ENCODE data around the gene CLASP1.
"Not testable (repeated sequence)": the region's sequence is repeated elsewhere in the genome, so short reads cannot be mapped to it uniquely, and the experiment has no call there.

The CLASP1 gene

GRCh38 chr2:121374412-121375075 is 274.7 kb downstream of the CLASP1 start:
- DNase-seq (ENCODE audit: low read depth in 2 of 2), result not testable (repeated sequence)

GRCh38 chr2:121372721-121373353 is 276.4 kb downstream of the CLASP1 start:
- no peak for DNase-seq (ENCODE audit: low read depth in 2 of 2)

- DNase-seq (ENCODE audit: low read depth in 2 of 2), result no peak
Observed at GRCh38 chr2:121372082-121372481, 277.2 kb downstream of the CLASP1 start.

DNA sequence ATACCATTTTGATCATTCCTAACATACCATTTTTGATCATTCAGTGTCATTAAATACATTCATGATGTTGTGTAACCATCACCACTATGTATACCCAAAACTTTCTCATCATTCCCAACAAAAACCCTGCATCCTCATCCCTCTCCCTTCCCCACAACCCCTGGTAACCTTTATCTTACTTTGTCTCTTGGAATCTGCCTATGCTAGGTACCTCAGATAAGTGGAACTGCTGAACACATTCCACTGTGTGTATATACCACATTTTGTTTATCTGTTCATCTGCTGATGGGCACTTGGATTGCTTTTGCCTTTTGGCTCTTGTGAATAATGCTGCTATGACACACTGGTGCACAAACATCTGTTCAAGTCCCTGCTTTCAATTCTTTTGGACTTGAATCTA is 280.4 kb downstream of the CLASP1 start:
- DNase-seq (ENCODE audit: low read depth in 2 of 2), result no peak

DNA sequence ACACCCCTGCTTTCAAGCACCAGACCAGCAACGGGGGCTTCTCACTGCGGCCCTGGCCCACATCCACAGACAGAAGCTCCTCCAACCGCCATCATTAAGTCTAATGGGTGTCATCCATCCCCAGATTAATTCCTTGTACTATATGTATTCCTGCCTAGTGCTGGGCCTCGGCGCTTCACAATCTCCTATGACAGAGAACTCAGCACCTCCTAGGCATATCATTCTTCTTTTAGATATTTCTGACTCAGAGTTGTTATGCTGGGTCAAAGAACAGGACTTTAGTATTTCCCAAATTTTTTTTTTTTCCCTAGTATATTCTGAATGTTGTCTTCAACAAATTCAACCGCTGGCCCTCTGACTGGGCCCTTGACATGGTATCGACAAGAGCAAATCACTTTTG is 281.1 kb downstream of the CLASP1 start:
- DNase-seq (ENCODE audit: low read depth in 2 of 2), result no peak

DNA sequence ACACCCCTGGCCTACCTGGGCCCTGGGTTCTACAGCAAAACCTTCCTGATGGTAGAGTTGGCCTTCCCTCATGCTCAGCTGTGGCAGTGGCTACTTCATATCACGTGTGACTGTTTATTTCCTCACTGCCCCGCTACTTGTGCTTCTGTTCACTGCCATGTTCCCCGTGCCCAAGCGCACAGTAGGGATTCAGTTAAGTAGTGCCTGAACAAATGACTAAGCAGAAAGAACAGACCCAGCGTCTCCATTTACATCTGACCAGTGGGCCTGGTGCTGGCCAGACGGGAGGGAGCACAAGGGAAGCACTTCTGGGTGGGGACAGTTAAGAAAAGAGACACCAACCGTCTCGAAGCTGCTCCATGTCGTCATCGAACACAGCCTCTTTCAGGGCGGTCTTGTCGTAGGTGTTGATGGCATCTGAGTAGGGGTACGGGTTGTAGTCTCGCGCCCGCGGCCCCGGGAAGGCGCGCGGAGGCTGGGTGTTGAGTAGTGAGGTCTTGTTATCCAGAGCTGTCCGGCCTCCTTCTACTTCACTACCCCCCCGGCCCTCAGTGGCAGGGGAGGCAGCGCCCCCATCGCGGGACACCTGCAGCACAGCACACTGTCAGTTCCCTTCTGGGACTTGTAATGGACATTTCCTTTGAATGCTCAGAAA is 281.9 kb downstream of the CLASP1 start:
- DNase-seq (ENCODE audit: low read depth in 2 of 2), result no peak

DNA sequence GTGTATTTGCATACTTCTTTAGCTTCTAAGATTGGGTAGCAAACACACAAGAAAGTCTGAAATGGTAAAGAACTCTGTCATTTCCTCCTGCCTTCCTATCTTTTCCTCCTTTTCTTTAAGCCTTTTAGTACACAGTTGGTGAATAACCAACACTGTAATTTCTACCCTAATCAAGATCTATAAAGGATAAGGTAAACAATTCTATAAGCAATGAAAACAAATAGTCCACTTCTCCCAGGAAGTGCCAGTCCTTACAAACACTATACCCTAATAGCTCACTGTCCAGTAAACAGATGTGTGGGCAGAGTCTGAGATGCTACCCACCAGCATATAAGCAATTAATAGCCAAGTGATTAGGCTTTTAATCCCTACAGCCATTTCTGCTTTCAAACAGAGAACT is 283.2 kb downstream of the CLASP1 start:
- DNase-seq (ENCODE audit: low read depth in 2 of 2), result no peak

DNA sequence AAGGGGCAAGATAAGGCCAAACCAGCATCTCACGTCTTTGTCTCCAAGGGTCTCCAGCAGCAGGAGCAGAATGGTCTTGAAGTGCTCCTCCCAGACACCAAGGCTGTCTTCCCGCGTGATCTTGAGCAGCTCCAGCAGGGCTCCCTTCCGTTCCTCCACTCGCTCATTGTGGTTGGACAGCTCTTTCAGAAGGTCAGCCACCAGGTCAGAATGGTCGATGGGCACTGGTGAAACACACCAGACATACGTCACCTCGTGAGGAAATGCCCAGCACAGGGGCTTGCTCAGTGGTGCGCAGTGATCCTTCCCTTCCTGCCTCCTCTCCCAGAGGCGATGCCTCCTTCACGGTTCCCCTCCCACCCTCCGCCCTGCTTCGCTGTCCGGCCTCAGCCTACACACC is 284.2 kb downstream of the CLASP1 start:
- no peak for DNase-seq (ENCODE audit: low read depth in 2 of 2)

DNA sequence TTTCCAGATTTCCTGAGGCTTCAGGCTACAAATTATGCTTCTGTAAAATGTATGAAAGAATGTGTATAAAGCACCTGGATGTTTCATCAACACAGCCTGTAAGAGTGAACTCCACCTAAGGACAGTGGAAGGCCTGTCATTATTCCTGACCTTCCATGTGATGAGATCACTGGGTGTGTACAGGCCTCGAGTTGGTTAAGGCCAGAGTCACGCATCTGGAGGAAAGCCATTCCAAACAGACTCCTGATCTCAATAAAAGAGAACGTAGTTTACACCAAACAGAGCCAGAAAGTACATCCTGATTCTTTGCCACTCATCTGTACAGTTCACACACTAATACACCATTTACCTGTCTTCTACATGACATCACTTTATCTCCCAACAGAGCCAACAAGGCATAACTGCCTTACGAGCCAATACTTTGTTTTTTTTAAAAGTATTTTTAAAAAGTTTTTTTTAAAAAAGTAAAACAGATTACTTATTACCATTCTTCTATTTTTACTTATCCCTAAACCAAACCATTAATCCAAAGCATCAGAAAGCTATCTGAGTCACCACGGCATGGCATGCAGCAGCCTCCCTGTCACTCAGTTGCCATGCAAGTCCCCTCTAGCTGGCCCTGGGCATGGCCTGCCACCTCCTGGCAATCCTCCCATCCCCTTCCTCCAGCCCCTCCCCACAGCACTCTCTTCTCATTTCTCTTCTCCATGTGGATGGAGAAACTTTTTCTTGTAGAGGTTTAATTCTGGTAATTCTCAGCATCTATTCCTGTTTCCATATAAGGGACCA is 285.4 kb downstream of the CLASP1 start:
- DNase-seq (ENCODE audit: low read depth in 2 of 2), result no peak

DNA sequence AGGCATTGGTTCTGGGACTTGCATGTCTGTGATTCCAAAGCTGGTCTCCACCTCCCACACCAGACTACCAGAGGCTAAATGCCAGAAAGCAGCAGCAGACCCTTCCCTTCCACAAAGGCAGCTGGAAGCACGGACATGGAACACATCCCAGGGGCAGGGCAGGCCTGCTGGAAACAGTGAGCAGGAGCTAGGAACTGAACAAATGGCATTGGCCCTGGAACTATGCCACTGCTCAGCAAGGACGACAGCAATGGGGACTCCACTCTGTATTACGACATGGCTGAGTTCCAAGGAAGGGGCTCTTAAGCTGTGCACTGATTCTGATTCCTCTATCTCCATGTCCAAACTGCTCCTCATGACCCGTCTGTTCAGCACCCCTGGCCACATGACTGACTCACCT is 286.5 kb downstream of the CLASP1 start:
- DNase-seq (ENCODE audit: low read depth in 2 of 2), result no peak

DNA sequence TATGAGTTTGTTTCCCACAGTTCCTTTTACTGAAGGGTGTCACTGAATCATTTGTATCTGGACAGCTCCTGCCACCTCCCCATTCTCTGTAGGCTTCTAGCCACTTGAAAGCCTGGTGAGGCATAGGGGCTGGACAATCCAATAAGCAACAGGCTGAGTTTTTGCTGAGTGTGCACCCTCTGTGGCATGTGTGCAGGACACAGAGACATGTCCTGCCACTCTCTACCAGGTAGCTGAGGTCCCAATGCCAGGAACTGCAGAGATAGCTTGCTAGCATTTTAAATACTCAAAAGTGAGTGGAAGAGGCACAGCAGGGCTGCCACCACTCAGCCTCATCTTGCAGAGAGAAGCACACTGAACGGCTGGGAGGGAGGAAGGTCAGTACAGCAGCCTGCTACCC is 287.0 kb downstream of the CLASP1 start:
- DNase-seq (ENCODE audit: low read depth in 2 of 2), result no peak

- no peak for DNase-seq (ENCODE audit: low read depth in 2 of 2)
Observed at GRCh38 chr2:121360566-121361300, 288.5 kb downstream of the CLASP1 start.

DNA sequence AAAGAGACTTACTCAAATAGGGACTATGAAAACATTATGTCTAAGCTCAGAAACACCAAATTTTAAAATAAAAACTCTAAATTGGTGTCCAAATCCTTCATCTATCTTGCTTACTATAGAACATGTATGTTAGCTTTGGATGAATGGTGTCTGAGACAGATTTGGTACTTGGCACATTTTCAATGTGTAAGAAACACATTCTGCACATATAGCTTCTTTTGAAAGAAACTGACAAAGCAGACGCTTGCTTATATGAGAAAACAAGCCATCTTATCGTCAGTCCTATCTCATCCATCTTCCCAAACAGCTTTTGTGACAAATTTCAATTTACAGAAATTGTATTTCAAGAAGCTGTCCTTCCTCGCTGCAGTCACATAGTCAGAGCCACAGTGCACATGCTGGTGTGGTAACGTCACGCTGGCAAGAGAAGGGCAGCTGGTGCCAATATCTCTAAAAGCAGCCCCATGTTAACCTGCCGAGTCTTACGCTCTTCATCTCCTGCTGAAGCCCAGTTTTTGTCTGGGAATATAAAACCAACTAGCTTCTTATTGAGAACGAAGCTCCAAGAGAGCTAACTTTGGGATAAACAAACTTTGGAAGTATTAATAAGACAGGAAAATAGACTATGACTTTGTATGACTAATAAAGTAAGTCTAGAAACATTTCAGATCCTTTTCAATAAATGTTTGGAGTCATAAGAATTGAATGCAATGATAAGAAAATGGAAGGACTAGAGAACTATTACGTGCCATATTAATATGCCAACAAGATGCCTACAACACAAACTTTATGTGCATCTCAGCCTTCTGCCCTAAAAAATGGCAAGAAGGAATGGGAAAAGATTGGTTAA is 289.3 kb downstream of the CLASP1 start:
- no peak for DNase-seq (ENCODE audit: low read depth in 2 of 2)

DNA sequence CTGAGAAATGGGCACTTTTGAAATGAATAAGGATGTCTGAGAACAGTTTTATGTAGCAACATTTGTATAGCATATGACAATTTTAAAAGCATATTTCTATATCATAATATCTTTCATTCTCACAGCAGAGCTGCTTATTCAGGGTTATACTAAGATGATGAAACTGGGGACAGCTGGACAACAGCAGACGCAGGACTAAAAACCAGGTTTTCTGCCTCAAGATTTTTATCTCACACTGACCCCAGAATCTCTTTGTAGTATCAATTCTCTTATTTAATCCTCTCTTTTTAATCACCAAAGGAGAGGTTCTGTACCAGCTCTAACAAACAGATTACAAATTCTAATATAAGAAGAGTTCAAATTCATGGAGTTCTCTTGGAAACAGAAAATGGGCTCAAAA is 290.1 kb downstream of the CLASP1 start:
- DNase-seq (ENCODE audit: low read depth in 2 of 2), result no peak

DNA sequence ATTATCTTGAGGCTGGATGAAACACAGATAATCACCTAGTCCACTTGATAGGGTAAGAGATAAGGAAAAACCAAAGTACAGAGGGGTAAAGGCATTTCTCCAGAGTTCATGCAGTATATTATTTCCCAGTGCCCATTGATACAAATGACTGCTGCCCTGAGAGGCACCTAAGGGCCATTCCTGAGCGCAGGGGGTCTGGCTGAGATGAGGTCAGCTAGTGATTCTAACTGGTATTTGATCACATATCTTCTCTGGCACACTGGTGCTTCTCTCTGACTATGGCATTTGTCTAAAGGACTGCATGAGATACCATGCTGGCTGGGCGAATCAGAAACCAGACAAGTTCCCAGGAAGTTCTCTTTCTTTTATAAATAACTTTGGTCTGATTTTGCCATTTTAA is 291.0 kb downstream of the CLASP1 start:
- DNase-seq (ENCODE audit: low read depth in 2 of 2), result no peak

DNA sequence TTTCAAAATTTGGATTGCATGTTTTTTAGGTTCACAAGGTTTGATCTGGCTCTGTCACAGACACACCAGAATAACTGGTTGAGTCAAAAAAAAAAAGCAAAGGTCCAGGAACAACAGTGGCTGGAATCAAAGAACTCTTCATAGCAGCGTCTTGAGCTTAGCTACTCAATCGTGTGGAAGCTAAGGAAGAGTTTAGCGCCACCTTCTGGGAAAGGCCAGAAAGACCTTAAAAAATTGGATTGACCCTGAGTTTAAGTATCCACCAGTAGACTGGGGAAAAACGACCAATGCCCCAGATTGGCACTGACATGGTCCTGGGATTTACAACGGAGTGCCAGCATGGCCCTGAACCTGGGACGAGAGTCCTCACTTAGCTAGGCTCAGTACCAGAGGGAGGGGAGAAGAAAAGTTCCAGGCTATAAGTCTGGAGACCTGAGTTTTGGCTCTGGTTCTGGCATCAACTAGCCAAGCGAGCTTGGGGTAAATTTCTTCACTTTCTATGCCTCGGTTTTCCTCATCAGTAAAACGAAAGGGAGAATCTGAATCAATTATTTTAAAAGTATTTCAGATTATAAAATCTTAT is 293.1 kb downstream of the CLASP1 start:
- DNase-seq (ENCODE audit: low read depth in 2 of 2), result no peak

- no peak for DNase-seq (ENCODE audit: low read depth in 2 of 2)
Observed at GRCh38 chr2:121355488-121355887, 293.8 kb downstream of the CLASP1 start.

DNA sequence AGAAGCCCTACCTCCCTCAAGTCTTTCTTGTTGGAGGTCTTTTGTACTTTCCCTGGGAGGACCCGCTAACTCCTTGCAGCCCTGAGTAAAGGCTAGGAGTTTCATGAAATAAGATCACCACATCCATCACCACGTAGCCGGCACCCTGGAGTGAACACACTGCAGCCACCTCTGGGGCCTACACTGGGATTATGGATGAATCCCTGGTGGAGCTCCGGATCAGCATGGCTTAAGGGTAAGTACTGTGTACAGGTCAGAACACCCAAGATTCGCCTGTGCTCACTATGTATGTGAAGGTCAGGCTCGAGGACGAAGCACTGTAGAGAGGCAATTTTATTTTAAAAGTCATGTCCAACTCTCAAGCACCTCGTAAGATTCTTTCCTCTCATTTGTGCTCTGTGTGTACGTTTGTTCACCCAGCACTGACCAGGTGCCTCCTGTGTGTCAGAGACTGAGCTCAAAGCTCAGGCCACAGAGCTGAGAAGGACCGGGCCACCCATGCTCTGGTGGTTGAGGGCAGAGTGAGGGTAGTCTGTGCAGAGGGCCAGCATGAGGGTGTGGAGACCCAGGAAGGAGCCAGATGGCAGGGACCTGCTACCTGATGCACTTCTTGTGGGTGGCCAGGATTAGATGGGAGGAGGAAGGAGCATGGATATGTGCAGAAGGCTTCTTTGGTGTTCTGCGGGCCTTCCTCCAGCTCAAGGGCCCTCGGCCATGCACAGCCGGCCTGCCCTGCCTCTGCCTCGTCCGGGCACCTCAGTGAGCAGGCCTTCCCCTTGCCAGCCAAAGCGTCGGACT is 297.5 kb downstream of the CLASP1 start:
- DNase-seq (ENCODE audit: low read depth in 2 of 2), result no peak

DNA sequence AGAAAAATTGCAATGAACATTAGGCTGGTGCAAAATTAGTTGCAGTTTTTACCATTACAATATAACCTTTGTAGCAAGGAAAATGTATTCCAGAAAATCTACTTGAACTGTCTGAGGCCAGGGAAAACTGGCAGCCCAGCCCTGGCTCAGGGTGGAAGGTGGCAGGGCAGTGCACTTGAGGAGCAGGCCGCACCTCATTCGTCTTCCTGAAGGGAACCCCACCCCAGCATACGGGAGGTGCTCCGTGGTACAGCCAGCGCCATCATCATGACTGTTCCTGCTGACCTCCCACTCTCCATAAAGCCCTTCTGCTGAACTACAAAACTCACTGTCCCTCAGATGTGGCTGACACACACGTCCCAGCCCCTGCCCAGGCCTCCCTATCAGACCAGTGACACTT is 298.4 kb downstream of the CLASP1 start:
- no peak for DNase-seq (ENCODE audit: low read depth in 2 of 2)

DNA sequence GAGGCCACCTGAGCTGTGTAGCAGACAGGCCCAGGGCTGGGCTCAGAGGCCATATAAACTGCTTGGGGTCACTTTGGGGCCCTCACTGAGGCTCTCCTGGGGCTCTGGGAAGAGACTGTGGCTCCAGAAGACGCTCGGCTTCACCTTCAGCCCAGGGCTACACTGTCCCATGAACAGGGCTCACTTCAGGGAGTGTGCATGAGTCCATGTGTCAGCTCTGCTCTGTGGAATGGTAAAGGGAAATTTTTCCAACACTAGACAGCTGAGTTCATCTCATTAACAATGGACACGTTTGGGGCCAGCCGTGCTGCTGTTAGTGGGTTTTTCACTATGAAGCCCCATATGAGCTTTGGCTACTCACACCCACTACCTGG is 298.9 kb downstream of the CLASP1 start:
- no peak for DNase-seq (ENCODE audit: low read depth in 2 of 2)

Measured in stimulated activated CD4-positive, alpha-beta T cell treated with anti-CD3 and anti-CD28 coated beads, Interleukin-1b, Interleukin-23, amount 100 ng/mL, for 1 hour (primary cell).